GM06990 (cell line): ENCODE measurements around the gene SULT2A1.

Source experiments
- DNase-seq: peaks from one replicate; pipeline ENCODE4 v3.0.0-alpha.2; 2011; ENCODE audit not compliant: insufficient read length; ENCODE audit errors: extremely low read depth
- H3K27me3 ChIP-seq: replicated peaks from 2 replicates; pipeline ENCODE4 v1.6.0; 2011; ENCODE audit warnings: low read length; ENCODE audit not compliant: control insufficient read depth, insufficient read depth
- H3K36me3 ChIP-seq: 2 replicates; pipeline ENCODE4 v1.5.1; 2011; ENCODE audit warnings: low read length; ENCODE audit not compliant: control insufficient read depth, insufficient read depth
- H3K4me3 ChIP-seq: replicated peaks from 2 replicates; pipeline ENCODE4 v1.5.1; 2011; ENCODE audit warnings: low read depth, mild to moderate bottlenecking, control low read depth, low read length
- CTCF ChIP-seq: IDR thresholded peaks from 2 replicates; pipeline ENCODE4 v1.5.1; 2011; ENCODE audit warnings: low read length, control low read depth, mild to moderate bottlenecking, inconsistent platforms; ENCODE audit not compliant: insufficient read depth, poor library complexity, severe bottlenecking

The SULT2A1 gene

DNA sequence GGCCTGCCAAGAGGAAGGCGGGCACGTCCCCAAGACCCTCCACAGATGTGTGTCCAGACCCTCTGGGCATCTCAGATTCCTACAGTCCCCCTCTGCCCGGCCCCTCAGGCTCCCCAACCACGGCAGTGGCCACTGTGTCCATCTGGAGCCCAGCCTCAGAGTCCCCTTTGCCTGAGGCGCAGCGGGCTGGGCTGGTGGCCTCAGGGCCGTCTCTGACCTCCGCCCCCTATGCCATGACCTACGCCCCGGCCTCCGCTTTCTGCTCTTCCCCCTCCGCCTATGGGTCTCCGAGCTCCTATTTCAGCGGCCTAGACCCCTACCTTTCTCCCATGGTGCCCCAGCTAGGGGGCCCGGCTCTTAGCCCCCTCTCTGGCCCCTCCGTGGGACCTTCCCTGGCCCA is 46.7 kb downstream of the SULT2A1 start:
- DNase-seq: no peak
- Histone ChIP-seq H3K27me3 (no peaks in the 10 kb centered on the region; the same call in 1 of the 2 replicates), H3K4me3 (no peak overlapping the region), H3K36me3 (no peaks in the 10 kb centered on the region)
- no peak for TF ChIP-seq CTCF

DNA sequence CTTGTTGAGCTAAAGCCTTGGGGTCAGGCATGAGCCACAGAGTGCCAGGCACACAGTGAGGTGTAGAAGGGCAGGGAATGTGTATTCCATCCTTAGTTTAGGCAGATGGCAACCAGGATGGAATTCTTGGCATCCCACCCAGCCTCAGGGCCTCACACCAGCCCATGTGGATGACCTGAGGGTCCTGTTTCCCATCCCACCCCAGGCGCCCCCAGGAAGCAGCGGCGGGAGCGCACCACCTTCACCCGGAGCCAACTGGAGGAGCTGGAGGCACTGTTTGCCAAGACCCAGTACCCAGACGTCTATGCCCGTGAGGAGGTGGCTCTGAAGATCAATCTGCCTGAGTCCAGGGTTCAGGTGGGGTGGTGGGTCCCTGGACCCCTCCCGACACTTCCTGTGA is 50.1 kb downstream of the SULT2A1 start:
- no peak for DNase-seq
- no peak for TF ChIP-seq CTCF
- H3K27me3 ChIP-seq: no peaks in the 10 kb centered on the region

GRCh38 chr19:47832723-47833122 is 53.4 kb downstream of the SULT2A1 start:
- H3K36me3 ChIP-seq: no peaks in the 10 kb centered on the region
- H3K4me3 ChIP-seq: no peak overlapping the region
- DNase-seq: no peak
- TF ChIP-seq CTCF: no peak
- H3K27me3 ChIP-seq: no peaks in the 10 kb centered on the region

More for the DNA sequence above, 50.1 kb downstream of the SULT2A1 start:
- Histone ChIP-seq H3K36me3 (no peaks in the 10 kb centered on the region), H3K4me3 (no peak overlapping the region)

- no peak for TF ChIP-seq CTCF
- no peak for DNase-seq
- Histone ChIP-seq H3K27me3 (peaks cover 2% of the 10 kb centered on the region), H3K36me3 (no peaks in the 10 kb centered on the region), H3K4me3 (no peak overlapping the region)
Observed at GRCh38 chr19:47826800-47827199, 59.3 kb downstream of the SULT2A1 start.

GRCh38 chr19:47824396-47824795 is 61.7 kb downstream of the SULT2A1 start:
- peak; percentile 16 for TF ChIP-seq CTCF

DNA sequence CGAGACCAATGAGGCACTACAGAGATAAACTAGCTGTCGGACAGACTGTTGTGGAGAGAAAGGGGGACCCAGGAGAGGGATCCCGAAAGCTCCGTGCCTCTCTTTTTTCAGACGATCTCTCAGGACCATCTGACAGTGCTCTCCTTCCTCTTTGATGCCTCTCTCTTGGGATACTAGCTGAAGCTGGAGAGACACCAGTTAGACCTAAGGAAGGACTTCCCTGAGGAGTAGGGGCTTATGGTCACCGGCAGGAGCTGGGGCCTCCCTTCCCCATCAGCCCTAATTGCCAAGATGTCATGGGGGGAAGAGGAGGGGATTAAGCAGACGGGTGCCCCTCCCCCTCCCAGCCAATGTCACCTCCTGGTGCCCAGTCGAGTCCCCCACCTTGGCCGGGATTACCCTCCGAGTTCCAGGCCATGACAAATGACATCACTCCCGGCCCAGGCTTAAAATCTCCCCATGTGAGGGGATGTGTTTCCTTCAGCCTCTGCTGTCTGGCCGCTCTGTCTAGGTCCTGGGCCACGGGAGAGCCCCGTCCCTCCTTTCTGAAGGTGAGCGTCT is 64.6 kb downstream of the SULT2A1 start, which contains the start of gene CRX:
TSS of gene CRX (plus strand) at position 478 of the 561 bp plus-strand sequence. CDS start 12,507 bp downstream, outside the sequence.
- no peaks in the 10 kb centered on the region for H3K36me3 ChIP-seq
- no peak for TF ChIP-seq CTCF
- no peak for DNase-seq
- H3K27me3 ChIP-seq: peaks cover 3% of the 10 kb centered on the region
- H3K4me3 ChIP-seq: no peak within 1 kb of the TSS

More at GRCh38 chr19:47824396-47824795, 61.7 kb downstream of the SULT2A1 start:
- DNase-seq: no peak
- Histone ChIP-seq H3K4me3 (no peak overlapping the region), H3K36me3 (no peaks in the 10 kb centered on the region), H3K27me3 (peaks cover 3% of the 10 kb centered on the region)
